ENCODE measurements around the gene MYO5B. TPM values are rescaled to one million over a fixed set of nuclear protein-coding genes. Genes with fewer than 3 reads are reported as not detected.
"Not testable (repeated sequence)": the region's sequence is repeated elsewhere in the genome, so short reads cannot be mapped to it uniquely, and the experiment has no call there.

MYO5B gene
- total RNA-seq, 1 donor from 2014 or later: 1.5 TPM

- no peaks in the 10 kb centered on the region for H3K36me3 Mint-ChIP-seq (ENCODE audit: low read depth, unreplicated experiment)
- peaks cover 3% of the 10 kb centered on the region for H3K4me1 Mint-ChIP-seq (ENCODE audit: unreplicated experiment)
- H3K4me3 Mint-ChIP-seq (ENCODE audit: unreplicated experiment): no peak overlapping the region
- DNase-seq (ENCODE audit: low spot score): no peak
- no peak overlapping the region for H3K27ac Mint-ChIP-seq (ENCODE audit: unreplicated experiment)
- no peak for TF ChIP-seq CTCF (IDR thresholded peaks at IDR 0.05; ENCODE audit: unreplicated experiment)
- H3K9me3 Mint-ChIP-seq (ENCODE audit: unreplicated experiment): no peaks in the 10 kb centered on the region
- peaks cover 5% of the 10 kb centered on the region for H3K27me3 Mint-ChIP-seq (ENCODE audit: unreplicated experiment)
Measured at GRCh38 chr18:50104421-50104820, 90.5 kb downstream of the MYO5B start.

DNA sequence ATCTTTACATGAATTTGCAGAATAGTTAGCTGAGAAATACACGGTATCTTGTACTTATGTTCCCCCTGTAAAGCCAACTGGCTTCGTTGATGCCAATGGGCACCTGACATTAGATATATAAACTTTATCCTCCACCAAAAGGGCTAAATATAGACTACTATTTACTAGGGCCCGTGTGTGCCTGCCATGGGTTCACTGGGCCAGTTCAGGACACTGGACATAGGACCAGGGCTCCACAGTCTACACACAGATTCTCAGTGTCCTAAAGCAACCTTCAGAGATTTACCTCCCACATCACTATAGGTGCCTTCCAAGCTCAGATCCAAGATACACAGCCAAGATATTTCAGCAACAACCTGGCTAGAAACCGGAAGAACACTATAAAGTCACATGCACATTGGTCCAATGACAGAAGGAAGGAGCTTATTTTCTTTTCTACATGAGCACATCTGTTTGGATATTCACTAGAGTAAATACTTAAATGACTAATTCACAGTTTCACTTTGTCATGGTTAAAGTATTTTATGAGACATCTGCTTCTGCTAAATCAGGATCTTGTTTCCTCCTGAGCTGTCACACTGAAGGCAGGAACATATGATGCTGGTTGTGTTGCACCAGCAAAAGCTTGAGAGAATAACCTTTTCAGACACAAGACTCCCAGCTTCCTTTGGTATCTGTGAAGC lies 95.1 kb downstream of the MYO5B start:
- DNase-seq (ENCODE audit: low spot score): no peak
- H3K27ac Mint-ChIP-seq (ENCODE audit: unreplicated experiment): no peak overlapping the region
- no peaks in the 10 kb centered on the region for H3K9me3 Mint-ChIP-seq (ENCODE audit: unreplicated experiment)
- H3K27me3 Mint-ChIP-seq (ENCODE audit: unreplicated experiment): peaks cover 8% of the 10 kb centered on the region
- TF ChIP-seq CTCF (IDR thresholded peaks at IDR 0.05; ENCODE audit: unreplicated experiment): no peak
- no peaks in the 10 kb centered on the region for H3K36me3 Mint-ChIP-seq (ENCODE audit: low read depth, unreplicated experiment)
- no peaks in the 10 kb centered on the region for H3K4me1 Mint-ChIP-seq (ENCODE audit: unreplicated experiment)
- no peak overlapping the region for H3K4me3 Mint-ChIP-seq (ENCODE audit: unreplicated experiment)

DNA sequence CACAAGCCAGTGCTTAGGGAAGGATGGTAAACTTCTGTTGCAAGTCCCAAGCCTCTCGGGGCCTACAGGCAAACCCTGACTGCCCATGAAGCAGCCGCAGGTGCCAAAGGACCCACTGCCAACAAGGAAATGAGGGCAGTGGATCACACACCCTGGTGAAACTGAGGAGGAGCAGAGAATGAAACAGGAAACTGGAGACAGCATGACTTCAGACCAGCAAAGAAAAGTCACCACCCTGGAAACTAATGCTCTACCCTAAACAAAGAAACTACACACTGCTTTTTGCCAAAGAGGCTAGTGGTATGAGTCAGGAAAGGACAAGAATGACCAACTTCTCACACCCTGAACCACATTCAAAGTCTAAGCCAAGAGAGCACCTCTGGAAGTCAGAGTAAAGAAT lies 97.2 kb downstream of the MYO5B start:
- no peaks in the 10 kb centered on the region for H3K4me1 Mint-ChIP-seq (ENCODE audit: unreplicated experiment)
- no peak overlapping the region for H3K27ac Mint-ChIP-seq (ENCODE audit: unreplicated experiment)
- TF ChIP-seq CTCF (IDR thresholded peaks at IDR 0.05; ENCODE audit: unreplicated experiment): no peak

GRCh38 chr18:50096766-50097435 lies 98.0 kb downstream of the MYO5B start:
- DNase-seq (ENCODE audit: low spot score): no peak
- no peaks in the 10 kb centered on the region for H3K4me1 Mint-ChIP-seq (ENCODE audit: unreplicated experiment)
- no peaks in the 10 kb centered on the region for H3K36me3 Mint-ChIP-seq (ENCODE audit: low read depth, unreplicated experiment)
- no peaks in the 10 kb centered on the region for H3K9me3 Mint-ChIP-seq (ENCODE audit: unreplicated experiment)
- H3K27me3 Mint-ChIP-seq (ENCODE audit: unreplicated experiment): peaks cover 6% of the 10 kb centered on the region
- TF ChIP-seq CTCF (IDR thresholded peaks at IDR 0.05; ENCODE audit: unreplicated experiment): no peak
- no peak overlapping the region for H3K4me3 Mint-ChIP-seq (ENCODE audit: unreplicated experiment)
- no peak overlapping the region for H3K27ac Mint-ChIP-seq (ENCODE audit: unreplicated experiment)

More for the DNA sequence above, 97.2 kb downstream of the MYO5B start:
- Mint-ChIP-seq H3K9me3 (ENCODE audit: unreplicated experiment) (no peaks in the 10 kb centered on the region), H3K27me3 (ENCODE audit: unreplicated experiment) (peaks cover 8% of the 10 kb centered on the region), H3K4me3 (ENCODE audit: unreplicated experiment) (no peak overlapping the region), H3K36me3 (ENCODE audit: low read depth, unreplicated experiment) (no peaks in the 10 kb centered on the region)
- DNase-seq (ENCODE audit: low spot score): no peak

- not testable (repeated sequence) for H3K27me3 Mint-ChIP-seq (ENCODE audit: unreplicated experiment); H3K27ac Mint-ChIP-seq (ENCODE audit: unreplicated experiment); DNase-seq (ENCODE audit: low spot score); H3K4me3 Mint-ChIP-seq (ENCODE audit: unreplicated experiment); H3K36me3 Mint-ChIP-seq (ENCODE audit: low read depth, unreplicated experiment); H3K4me1 Mint-ChIP-seq (ENCODE audit: unreplicated experiment); H3K9me3 Mint-ChIP-seq (ENCODE audit: unreplicated experiment)
Measured at GRCh38 chr18:50094786-50095185, 100.2 kb downstream of the MYO5B start.
